ENCODE data around the gene CACNA1E. TPM values are rescaled to one million over a fixed set of nuclear protein-coding genes. Genes with fewer than 3 reads are reported as not detected.

The CACNA1E gene
- total RNA-seq, 1 experiment from 2014 or later: not detected

GRCh38 chr1:181501612-181502011 lies 18.3 kb downstream of the CACNA1E start:
- Histone ChIP-seq H3K36me3 (ENCODE audit: insufficient read depth, low read length, poor library complexity, severe bottlenecking) (no peaks in the 10 kb centered on the region), H3K4me3 (ENCODE audit: low read depth, low read length, poor library complexity, severe bottlenecking) (no peak overlapping the region), H3K27ac (ENCODE audit: low read depth, low read length, poor library complexity, severe bottlenecking) (no peak overlapping the region), H3K4me1 (ENCODE audit: insufficient read depth, low read length, poor library complexity, severe bottlenecking) (no peaks in the 10 kb centered on the region), H3K9me3 (ENCODE audit: low read depth, low read length, poor library complexity, severe bottlenecking) (no peaks in the 10 kb centered on the region), H3K27me3 (replicated peaks; ENCODE audit: insufficient read depth, low read depth, low read length, poor library complexity) (peaks cover 41% of the 10 kb centered on the region)
- DNase-seq (ENCODE audit: low spot score): no peak
- intact Hi-C loops (cut with micrococcal nuclease; ENCODE audit: unreplicated experiment): no loop called here
- no peak for TF ChIP-seq EZH2 (IDR thresholded peaks at IDR 0.05; ENCODE audit: borderline replicate concordance, low read depth, low read length, poor library complexity, severe bottlenecking)
- no peak for TF ChIP-seq CTCF (conservative IDR thresholded peaks at IDR 0.05; ENCODE audit: low read depth, low read length)
- ChIA-PET POLR2A (ENCODE audit: low non-redundant PET) (no interaction called here), CTCF (no interaction called here)
- no TSS peak for BruUV-seq (replicated peaks)

- no TSS peak for BruUV-seq (replicated peaks)
- CTCF ChIA-PET: no interaction called here
- POLR2A ChIA-PET (ENCODE audit: low non-redundant PET): no interaction called here
- Histone ChIP-seq H3K9me3 (ENCODE audit: low read depth, low read length, poor library complexity, severe bottlenecking) (no peaks in the 10 kb centered on the region), H3K4me1 (ENCODE audit: insufficient read depth, low read length, poor library complexity, severe bottlenecking) (no peaks in the 10 kb centered on the region), H3K4me3 (ENCODE audit: low read depth, low read length, poor library complexity, severe bottlenecking) (no peak overlapping the region), H3K27ac (ENCODE audit: low read depth, low read length, poor library complexity, severe bottlenecking) (no peak overlapping the region), H3K27me3 (replicated peaks; ENCODE audit: insufficient read depth, low read depth, low read length, poor library complexity) (peaks cover 32% of the 10 kb centered on the region), H3K36me3 (ENCODE audit: insufficient read depth, low read length, poor library complexity, severe bottlenecking) (no peaks in the 10 kb centered on the region)
- no peak for DNase-seq (ENCODE audit: low spot score)
- TF ChIP-seq EZH2 (IDR thresholded peaks at IDR 0.05; ENCODE audit: borderline replicate concordance, low read depth, low read length, poor library complexity, severe bottlenecking) (no peak), CTCF (conservative IDR thresholded peaks at IDR 0.05; ENCODE audit: low read depth, low read length) (no peak)
- intact Hi-C loops (cut with micrococcal nuclease; ENCODE audit: unreplicated experiment): no loop called here
Measured at GRCh38 chr1:181503171-181503810, 20.0 kb downstream of the CACNA1E start.

- peaks cover 21% of the 10 kb centered on the region for H3K27me3 ChIP-seq (replicated peaks; ENCODE audit: insufficient read depth, low read depth, low read length, poor library complexity)
- no peaks in the 10 kb centered on the region for H3K9me3 ChIP-seq (ENCODE audit: low read depth, low read length, poor library complexity, severe bottlenecking)
- CTCF ChIA-PET: interaction anchor here (0.6 kb wide), 1 partner anchor 26 kb away, joined by 3 read pairs; no protein-coding TSS in a partner anchor
- H3K36me3 ChIP-seq (ENCODE audit: insufficient read depth, low read length, poor library complexity, severe bottlenecking): no peaks in the 10 kb centered on the region
- DNase-seq (ENCODE audit: low spot score): peak; percentile 71
- POLR2A ChIA-PET (ENCODE audit: low non-redundant PET): no interaction called here
- H3K27ac ChIP-seq (ENCODE audit: low read depth, low read length, poor library complexity, severe bottlenecking): no peak overlapping the region
- intact Hi-C loops (cut with micrococcal nuclease; ENCODE audit: unreplicated experiment): no loop called here
- BruUV-seq (replicated peaks): no TSS peak
- H3K4me3 ChIP-seq (ENCODE audit: low read depth, low read length, poor library complexity, severe bottlenecking): no peak overlapping the region
- no peaks in the 10 kb centered on the region for H3K4me1 ChIP-seq (ENCODE audit: insufficient read depth, low read length, poor library complexity, severe bottlenecking)
- peak; percentile 63 for TF ChIP-seq CTCF (conservative IDR thresholded peaks at IDR 0.05; ENCODE audit: low read depth, low read length)
- no peak for TF ChIP-seq EZH2 (IDR thresholded peaks at IDR 0.05; ENCODE audit: borderline replicate concordance, low read depth, low read length, poor library complexity, severe bottlenecking)
Measured at GRCh38 chr1:181504399-181504842, 21.1 kb downstream of the CACNA1E start.
